Breast epithelium (tissue), 4 donors: ENCODE measurements around the gene HOXB6. TPM values are rescaled to one million over a fixed set of nuclear protein-coding genes. Genes with fewer than 3 reads are reported as not detected.

Source experiments
- DNase-seq, 2 donors: peaks; one replicate each; pipeline ENCODE4 v3.0.0-alpha.2; 2019; ENCODE audit warnings: low spot score in 2 of 2
- H3K27ac ChIP-seq, 2 donors: fragments of 200-600 bp; sonication (generic) in 1 of 2; one replicate each; pipeline ENCODE4 v1.5.1; 2016 to 2019; ENCODE audit warnings: mild to moderate bottlenecking in 1 of 2
- H3K27me3 ChIP-seq, 2 donors: fragments of 200-600 bp; sonication (generic) in 1 of 2; one replicate each; pipeline versions ENCODE4 v1.5.1 to v1.6.0; 2017 to 2019; ENCODE audit warnings: control low read depth in 1 of 2, mild to moderate bottlenecking in 1 of 2
- H3K36me3 ChIP-seq: fragments of 200-600 bp; one replicate; pipeline ENCODE4 v1.5.1; 2019
- H3K4me1 ChIP-seq, 2 donors: fragments of 200-600 bp; sonication (generic); one replicate each; pipeline ENCODE4 v1.5.1; 2016 to 2019; ENCODE audit warnings: control low read depth in 1 of 2
- H3K4me3 ChIP-seq, 3 donors: fragments of 200-600 bp; sonication (generic); 1 replicate in 2 of 3; 2 replicates in 1 of 3; pipeline ENCODE4 v1.5.1; 2016 to 2019; ENCODE audit warnings: mild to moderate bottlenecking in 3 of 3, moderate library complexity in 2 of 3
- H3K9me3 ChIP-seq, 2 donors: fragments of 200-600 bp; sonication (generic) in 1 of 2; one replicate each; pipeline ENCODE4 v1.5.1; 2016 to 2019; ENCODE audit warnings: control low read depth in 1 of 2
- CTCF ChIP-seq, 3 donors: fragments of 450-650 bp; IDR thresholded peaks; one replicate each; pipeline ENCODE4 v1.5.1; 2016 to 2017; ENCODE audit warnings: antibody characterized with exemption in 3 of 3, mild to moderate bottlenecking in 3 of 3, moderate library complexity in 3 of 3
- POLR2A ChIP-seq: fragments of 450-650 bp; IDR thresholded peaks from one replicate; pipeline ENCODE4 v1.6.1; 2016; ENCODE audit warnings: antibody characterized with exemption, mild to moderate bottlenecking, moderate library complexity
- POLR2AphosphoS5 ChIP-seq, 3 donors: sonication (generic); formaldehyde crosslinking; IDR thresholded peaks; one replicate each; pipeline ENCODE4 v1.6.1; 2017; ENCODE audit warnings: antibody characterized with exemption in 3 of 3
- intact Hi-C: fragments of 100-400 bp; cut with DNase I; formaldehyde crosslinking; loops from one replicate; pipeline ENCODE4 v1.15.1; 2023; ENCODE audit warnings: low total_unique reads
- total RNA-seq, 3 donors: library from RNA; depleted of rRNA; stranded (reverse); fragments of >200 nt; gene quantifications; one replicate each; pipeline ENCODE4 v1.1.0, GENCODE V29; 2016

Gene HOXB6
- total RNA-seq, 3 donors from 2014 or later = 1.0 to 24.9 (median 18.2) TPM

DNA sequence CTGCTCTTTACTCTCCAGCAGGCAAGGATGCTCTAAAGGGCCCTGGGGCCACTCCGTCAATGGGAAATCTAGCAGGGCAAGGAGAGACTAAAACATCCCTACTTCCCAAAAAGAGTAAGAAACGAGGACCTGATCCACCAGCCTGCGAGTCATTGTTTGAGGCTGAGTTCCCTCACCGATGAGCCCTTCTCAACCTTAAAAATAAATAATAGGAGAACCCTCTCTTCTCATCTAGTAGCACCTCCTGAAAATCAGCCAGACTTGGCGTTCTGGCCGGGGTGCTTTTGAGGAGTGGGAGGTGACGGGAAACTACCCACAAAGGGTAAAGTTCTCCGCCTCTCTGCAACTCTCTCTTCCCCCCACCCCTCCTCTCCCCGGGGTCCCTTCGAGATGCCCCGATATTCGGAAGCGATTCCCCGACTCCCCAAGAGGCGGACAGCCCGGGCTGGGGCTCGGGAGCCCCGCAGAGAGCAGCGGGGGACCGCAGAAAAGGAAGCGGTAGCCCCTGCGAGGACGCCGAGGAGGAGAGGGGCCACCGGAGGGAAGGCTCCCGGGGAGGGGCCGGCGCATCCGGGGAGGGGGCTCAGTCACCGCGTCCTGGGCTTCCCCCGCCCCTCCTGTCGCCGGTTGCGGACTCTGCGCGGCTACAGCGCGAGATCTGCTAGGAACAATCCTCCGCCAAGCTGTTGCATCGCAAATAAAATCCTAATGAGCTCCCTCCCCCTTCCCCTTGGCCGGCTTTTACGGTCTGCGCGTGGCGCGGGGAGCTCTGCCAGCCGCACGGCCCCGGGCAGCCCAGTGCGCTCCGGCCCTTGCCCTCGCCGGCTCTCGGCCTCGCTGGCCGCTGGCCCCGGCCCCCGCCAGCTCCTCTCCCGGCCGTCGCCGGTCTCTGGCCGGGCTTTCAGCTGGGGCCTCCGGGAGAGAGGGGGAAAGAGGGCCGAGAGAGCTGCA lies 20.0 kb upstream of the HOXB6 start:
- no peaks in the 10 kb centered on the region for H3K36me3 ChIP-seq
- DNase-seq = no peak
- H3K27ac ChIP-seq = peak overlapping the region in 1 of 2 donors; percentile 43
- no peak for TF ChIP-seq POLR2A
- TF ChIP-seq POLR2AphosphoS5 (IDR thresholded peaks at IDR 0.05) = no peak
- no peak for TF ChIP-seq CTCF (IDR thresholded peaks at IDR 0.05)
- H3K27me3 ChIP-seq = peaks cover 16 to 100% of the 10 kb centered on the region in 2 donors
- H3K4me1 ChIP-seq = peaks cover 14 to 18% of the 10 kb centered on the region in 2 donors
- no peaks in the 10 kb centered on the region for H3K9me3 ChIP-seq
- intact Hi-C loops = no loop called here
- peak overlapping the region; percentile 41 to 67 (median 47) for H3K4me3 ChIP-seq

DNA sequence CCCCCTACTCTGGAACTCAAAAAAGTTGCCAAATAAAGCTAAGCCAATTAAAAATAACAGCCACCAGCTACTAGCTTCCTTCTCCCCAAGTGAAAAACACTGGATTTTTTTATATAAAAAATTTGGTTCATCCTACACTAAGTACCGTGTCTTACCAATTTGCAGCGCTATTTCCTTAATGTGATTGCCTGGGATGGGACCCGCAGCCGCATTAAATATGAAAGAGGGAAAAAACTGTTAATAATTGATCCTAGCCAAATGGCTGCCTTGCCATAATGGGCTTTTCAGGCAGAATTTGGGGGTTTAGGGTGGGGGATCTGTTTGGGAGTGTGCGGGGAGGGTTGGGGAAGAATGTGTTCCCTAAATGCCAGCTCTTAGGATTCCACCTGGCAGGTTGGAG lies 19.3 kb upstream of the HOXB6 start:
- Histone ChIP-seq H3K4me3 (no peak overlapping the region), H3K36me3 (no peaks in the 10 kb centered on the region), H3K9me3 (no peaks in the 10 kb centered on the region), H3K27ac (no peak overlapping the region), H3K27me3 (peaks cover 21 to 100% of the 10 kb centered on the region in 2 donors), H3K4me1 (peaks cover 14 to 18% of the 10 kb centered on the region in 2 donors)
- DNase-seq = no peak
- no peak for TF ChIP-seq POLR2A
- TF ChIP-seq POLR2AphosphoS5 (IDR thresholded peaks at IDR 0.05) = no peak
- TF ChIP-seq CTCF (IDR thresholded peaks at IDR 0.05) = no peak
- intact Hi-C loops = no loop called here

GRCh38 chr17:48623583-48623982 lies 18.8 kb upstream of the HOXB6 start:
- peaks cover 21 to 100% of the 10 kb centered on the region in 2 donors for H3K27me3 ChIP-seq
- H3K4me1 ChIP-seq = peaks cover 14 to 18% of the 10 kb centered on the region in 2 donors
- no peak overlapping the region for H3K27ac ChIP-seq
- H3K4me3 ChIP-seq = no peak overlapping the region
- intact Hi-C loops = no loop called here
- H3K9me3 ChIP-seq = no peaks in the 10 kb centered on the region
- no peaks in the 10 kb centered on the region for H3K36me3 ChIP-seq
- no peak for TF ChIP-seq POLR2A
- TF ChIP-seq POLR2AphosphoS5 (IDR thresholded peaks at IDR 0.05) = no peak
- no peak for TF ChIP-seq CTCF (IDR thresholded peaks at IDR 0.05)
- DNase-seq = no peak

- Histone ChIP-seq H3K27ac (no peak overlapping the region), H3K4me1 (peaks cover 14 to 18% of the 10 kb centered on the region in 2 donors), H3K36me3 (no peaks in the 10 kb centered on the region), H3K9me3 (no peaks in the 10 kb centered on the region), H3K4me3 (no peak overlapping the region), H3K27me3 (peaks cover 21 to 100% of the 10 kb centered on the region in 2 donors)
- TF ChIP-seq CTCF (IDR thresholded peaks at IDR 0.05) (no peak), POLR2A (no peak), POLR2AphosphoS5 (IDR thresholded peaks at IDR 0.05) (no peak)
- intact Hi-C loops = no loop called here
- no peak for DNase-seq
Observed at GRCh38 chr17:48622857-48623256, 18.1 kb upstream of the HOXB6 start.
